ENCODE results near the gene CRACR2A.
A peak's percentile ranks its signal among the peaks of the same experiment; 100 is the strongest.

The CRACR2A gene

GRCh38 chr12:3751151-3752095, 1.5 kb downstream of the CRACR2A start:
- DNase-seq = peak; percentile 36

DNA sequence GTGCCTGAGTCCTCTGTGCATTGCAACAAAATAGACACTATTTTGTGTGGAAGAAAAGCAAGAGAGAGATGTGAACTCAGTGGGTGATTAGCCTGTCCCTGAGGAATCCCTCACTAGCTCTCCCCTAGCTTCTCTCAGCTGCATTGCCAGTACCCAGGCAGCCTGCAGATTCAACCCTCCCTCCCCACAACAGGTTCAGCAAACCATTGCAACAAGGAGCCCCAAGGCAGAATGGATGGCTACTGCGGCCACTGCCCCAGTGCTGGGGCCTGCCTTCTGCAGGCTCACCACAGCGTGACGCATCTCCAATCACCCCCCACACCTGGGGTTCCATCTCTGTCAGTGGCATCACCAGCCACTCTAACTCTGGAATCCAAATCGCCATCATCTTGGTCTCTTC, 2.3 kb downstream of the CRACR2A start:
- DNase-seq = no peak

DNA sequence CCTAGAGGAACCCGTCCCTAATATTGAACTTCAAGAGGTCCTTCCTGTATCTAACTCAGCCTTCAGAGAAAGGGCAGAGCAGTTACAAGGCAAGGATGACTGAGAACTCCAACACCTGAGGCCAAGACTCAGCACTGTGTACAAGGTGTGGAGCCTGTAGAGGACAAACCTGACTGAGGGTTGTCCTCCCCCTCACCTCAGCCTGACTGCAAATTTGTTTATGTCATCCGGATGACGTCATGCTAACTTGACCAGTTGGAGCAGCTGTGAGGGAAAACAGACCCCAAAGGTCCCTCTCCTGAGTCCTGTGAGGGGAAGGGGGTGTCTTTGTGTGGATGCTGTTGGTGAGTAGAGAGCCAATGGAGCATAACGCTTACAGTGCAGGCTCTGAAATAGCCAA, 4.3 kb downstream of the CRACR2A start:
- no peak for DNase-seq

GRCh38 chr12:3747976-3748619, 4.8 kb downstream of the CRACR2A start:
- no peak for DNase-seq

- no peak for DNase-seq
These were observed 5.4 kb downstream of the CRACR2A start for GRCh38 chr12:3747543-3747942.

DNA sequence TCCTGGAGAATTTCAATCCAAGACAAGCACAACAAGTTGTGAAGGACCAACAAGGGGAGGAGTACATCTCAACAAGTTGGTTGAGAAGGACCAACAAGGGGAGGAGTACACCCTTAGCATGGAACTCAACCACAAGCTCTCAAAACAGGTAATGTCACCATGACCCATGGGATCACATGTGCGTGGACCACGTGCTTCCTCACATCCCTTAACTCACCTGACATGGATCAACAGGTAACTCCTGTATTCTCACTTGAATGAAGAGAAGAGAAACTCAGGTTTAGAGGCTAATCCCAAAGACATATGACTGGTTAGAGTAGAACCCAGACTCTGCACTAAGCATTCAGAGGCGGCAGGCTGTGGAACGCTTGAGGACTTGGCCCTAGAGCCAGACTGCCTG, 6.2 kb downstream of the CRACR2A start:
- DNase-seq = no peak

- no peak for DNase-seq
These were observed 7.8 kb downstream of the CRACR2A start for GRCh38 chr12:3745152-3745551.

DNA sequence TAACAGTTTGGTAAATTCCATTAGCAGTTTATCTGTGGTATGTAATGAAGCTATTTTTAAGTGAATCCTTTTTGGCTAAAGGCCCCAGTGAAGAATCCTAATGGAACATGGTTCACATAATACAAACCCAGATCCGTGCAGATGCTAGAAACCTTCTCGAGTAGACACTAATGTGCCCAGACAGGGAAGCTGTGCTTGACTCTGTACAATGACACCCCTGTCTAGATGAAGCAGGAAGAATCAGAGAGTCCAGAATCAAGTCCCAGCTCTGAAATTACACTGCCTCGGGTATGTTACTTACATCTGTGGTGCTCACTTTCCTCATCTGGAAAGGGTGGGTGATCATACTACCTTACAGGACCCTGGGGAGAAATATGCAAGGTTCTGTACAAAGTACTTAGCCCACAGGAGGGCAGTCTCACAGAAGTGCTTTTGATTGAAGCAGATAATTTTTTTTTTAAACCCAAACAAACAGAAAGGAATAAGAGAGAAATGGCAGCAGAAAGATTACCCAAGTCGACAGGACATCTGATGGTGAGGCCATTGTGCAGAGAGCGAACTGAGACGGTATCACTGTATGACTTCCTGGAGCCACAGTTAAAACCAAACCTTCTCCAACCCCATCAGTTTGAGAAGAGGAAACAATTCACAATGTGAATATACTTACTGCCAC, 8.5 kb downstream of the CRACR2A start:
- DNase-seq = no peak

GRCh38 chr12:3743803-3744202, 9.1 kb downstream of the CRACR2A start:
- peak; percentile 21 for DNase-seq

DNA sequence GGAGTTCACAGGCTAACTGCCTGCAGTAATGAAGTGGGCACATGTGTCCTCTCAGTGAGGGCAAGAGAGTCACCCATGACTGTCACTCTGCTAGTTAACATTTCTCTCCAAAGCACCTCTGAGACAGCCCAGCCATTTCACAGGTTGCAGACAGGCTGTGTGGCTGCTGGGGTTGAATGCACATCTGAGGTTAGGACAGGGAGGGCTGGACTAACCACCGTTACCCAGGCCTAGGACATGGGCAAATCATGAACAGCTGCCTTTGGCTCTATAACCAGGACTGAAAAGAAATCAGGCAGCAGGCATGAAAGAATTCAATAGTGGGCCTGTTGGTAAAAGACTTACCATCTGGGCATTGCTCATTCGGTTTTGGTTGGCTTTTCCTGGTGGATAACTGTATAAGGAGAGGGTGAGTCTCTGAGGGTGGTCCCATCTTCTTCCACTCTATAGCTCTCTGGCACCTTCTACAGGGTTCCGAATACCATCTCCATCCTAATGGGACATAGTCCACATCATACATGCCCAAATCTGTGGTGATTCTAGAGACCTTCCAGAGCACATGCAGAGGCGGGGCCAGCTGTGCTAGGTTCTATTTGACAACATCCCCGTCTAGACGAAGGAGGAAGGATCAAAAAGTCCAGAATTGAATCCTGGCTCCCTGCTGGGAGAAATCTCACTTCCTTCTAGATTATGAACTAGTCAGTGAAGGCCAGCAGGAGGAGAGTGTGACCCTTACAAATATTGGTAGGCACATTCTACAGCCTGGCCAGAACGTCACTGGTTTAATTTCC, 10.8 kb downstream of the CRACR2A start:
- no peak for DNase-seq

GRCh38 chr12:3740480-3741231, 12.3 kb downstream of the CRACR2A start:
- no peak for DNase-seq

DNA sequence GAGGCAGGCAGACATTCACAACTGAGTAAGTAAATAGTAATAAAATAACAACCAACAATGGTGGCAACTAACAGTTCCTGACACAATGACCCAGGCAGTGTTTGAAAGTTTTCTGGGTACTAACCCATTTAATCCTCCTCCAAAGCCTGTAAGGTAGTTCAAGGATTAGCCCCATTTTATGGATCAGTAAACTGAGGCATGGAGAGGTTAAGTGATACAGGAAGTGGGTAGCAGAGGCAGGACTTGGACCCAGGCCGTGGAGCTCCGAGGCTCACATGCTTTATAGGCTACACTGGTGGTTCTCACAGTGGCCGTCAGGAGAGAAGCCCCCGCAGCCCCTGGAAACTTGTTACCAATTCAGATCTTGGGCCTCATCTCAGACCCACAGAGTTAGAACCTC, 17.5 kb downstream of the CRACR2A start:
- no peak for DNase-seq

DNA sequence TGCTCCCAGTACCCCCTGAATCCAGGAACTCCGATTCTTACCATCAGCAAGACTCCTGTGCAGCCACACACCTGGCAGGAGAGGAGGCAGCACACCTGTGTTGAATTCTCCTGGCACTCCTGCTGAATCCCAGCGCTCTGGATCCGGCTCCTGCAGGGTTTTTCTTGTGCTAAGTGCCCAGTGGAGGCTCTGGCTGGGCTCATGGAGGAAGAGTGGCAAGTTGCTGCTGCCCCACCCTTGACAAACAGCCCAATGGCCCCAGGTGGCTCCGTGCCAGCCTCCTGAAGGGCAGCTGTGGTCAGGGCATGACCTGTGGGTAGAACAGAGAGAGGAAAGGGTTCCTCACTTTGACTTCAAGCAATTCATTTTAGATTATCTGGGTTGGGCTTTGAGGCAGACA, 20.0 kb downstream of the CRACR2A start:
- DNase-seq = no peak

- DNase-seq = no peak
These were observed 22.8 kb downstream of the CRACR2A start for GRCh38 chr12:3730111-3730510.

GRCh38 chr12:3728686-3729085, 24.2 kb downstream of the CRACR2A start:
- no peak for DNase-seq

GRCh38 chr12:3727877-3728632, 24.9 kb downstream of the CRACR2A start:
- DNase-seq = peak; percentile 27

DNA sequence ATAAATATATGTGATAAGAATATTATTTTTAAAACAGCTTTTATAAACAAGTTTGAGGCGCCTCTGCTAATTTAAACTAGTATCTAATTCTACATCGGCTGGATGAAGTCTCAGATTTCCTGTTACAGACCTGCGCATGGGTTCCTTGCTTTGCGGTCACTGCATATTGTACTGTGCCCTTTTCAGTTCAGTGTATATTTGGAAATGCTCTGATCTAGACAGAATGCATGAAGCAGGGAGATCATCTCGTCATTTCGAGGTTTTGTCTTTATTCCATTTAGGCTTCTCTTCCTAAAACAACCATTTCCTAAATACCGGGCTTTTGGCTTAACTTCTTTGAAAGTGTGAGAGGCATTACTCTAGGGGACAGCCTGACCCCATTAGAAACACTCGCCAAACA, 25.6 kb downstream of the CRACR2A start:
- DNase-seq = no peak

- no peak for DNase-seq
These were observed 26.5 kb downstream of the CRACR2A start for GRCh38 chr12:3726456-3726855.

DNA sequence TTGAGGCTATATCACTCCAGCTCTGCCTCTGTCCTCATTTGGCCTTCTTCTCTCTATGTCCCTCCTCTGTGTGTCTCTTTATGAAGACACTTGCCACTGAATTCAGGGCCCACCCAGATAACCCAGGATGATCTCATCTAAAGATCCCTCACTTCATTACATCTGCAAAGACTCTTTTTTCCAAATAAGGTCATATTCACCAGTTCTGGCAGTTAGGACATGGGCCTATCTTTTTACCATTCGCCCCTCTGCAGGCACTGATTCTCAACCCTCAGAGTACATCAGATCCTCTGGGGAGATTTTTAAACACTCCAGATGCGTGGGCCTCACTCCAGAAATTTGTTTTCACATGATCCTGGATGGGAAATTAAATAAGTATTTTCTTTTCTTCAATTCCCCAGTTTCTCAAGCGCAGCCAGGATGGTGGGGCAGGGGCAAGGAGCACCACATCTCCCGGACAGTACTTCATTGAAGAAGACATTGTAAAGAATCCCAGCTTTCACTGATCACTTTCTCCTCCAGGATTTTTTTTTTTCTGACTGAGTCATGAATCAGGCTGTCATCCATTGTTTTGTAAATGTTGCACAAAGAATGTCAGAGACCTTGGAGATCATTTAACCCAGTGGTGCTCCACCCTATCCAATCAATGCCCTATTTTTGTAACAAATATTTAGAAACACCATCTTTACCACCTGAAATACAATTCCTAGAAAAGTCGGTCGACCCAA, 27.4 kb downstream of the CRACR2A start:
- no peak for DNase-seq

DNA sequence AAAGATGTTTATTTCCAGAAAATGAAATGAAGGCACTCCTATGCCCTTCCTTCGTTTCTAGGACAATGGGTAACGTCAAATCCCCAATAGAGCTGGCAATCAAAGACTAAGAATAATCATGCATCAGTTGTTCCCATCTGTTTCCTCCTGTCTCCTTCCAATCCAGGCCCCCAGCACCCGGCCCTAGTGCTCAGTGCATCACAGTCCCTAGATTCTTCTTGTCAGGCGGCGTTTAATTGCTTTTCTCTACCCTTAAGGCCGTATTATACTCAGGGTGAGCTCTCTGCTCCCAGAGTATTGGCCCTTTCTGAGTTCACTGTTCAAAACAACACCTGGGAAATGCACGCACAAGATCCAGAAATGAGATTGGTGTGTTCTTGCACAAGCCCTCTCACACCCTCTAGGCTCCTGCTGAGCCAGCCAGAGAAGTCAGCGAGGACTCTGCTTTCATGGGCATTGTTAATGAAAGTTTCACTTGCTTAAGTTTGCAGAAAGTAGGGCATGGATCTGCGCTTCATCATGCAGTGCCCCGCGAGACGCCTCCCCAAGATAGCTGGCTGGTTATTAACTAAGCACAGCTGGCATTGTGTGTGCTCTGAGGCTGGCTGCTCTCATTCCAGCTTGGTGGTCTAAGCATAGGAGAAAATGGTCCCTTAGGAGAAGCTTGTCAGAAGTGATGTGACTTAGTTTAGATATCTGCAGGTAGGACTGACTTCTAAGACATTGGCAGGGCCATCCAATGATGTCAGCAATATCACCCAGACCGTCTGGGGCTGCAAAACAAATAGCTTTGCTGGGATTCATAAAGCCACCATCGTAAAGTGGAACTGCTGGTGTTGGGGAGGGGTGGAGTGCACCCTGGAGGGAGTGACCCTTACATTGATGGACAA, 28.7 kb downstream of the CRACR2A start:
- no peak for DNase-seq

Data from activated CD4-positive, alpha-beta T cell treated with anti-CD3 and anti-CD28 coated beads for 48 hours (primary cell).